Measurements from ENCODE around the gene TMEM141.

The TMEM141 gene

DNA sequence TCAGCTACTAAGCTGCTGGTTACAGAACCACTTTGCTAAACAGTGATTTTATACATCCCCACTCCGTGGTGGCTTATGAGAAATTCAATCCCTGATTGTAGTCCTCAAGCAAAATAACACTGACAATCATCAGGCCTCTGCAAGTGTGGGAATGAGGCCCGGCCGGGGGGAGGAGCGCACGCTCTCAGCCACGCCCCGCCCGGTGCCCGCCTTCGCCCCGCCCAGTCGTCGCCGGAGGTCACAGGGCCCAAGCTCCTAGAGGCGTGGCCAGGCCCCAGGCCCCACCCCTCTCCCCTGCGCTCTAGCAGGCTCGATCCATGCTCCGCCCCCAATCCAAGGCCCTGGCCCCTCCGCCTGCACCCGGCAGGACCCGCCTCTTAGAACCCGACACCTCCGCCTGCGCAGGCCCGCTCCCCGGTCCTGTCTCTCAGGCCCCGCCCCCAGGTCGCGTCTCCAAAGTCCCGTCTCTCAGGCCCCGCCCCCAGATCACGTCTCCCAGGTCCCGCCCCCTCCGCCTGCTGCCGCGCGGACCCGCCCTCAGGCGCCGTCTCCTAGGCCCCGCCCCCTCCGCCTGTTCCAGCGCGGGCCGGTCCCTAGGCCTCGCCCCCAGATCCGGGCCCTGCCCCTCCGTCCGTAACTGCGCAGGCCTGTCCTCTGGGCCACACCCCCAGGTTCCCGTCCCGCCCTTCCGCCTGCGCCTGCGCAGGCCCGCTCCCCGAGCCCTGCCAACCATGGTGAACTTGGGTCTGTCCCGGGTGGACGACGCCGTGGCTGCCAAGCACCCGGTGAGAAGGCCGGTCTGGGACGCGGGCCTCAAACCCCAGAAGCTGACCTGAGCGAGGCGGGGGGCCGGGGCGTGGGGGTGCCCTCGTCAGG lies at the start of gene TMEM141:
TMEM141 (plus strand) TSS at position 705 of the 876 bp plus-strand sequence; CDS start at position 732, 27 bp downstream.
- Histone ChIP-seq H3K4me3 (ENCODE audit: low read length) (peak within 1 kb of the TSS; percentile 85), H3K9ac (ENCODE audit: low read depth, low read length) (peak within 1 kb of the TSS; percentile 82), H3K36me3 (ENCODE audit: insufficient read depth, low read depth, low read length) (peaks cover 9% of the 10 kb centered on the region; the same call in 1 of the 2 replicates), H3K9me3 (ENCODE audit: insufficient read depth, low read depth, low read length) (no peaks in the 10 kb centered on the region), H3K4me1 (ENCODE audit: insufficient read depth, low read length) (peaks cover 3% of the 10 kb centered on the region; the same call in 1 of the 2 replicates), H3K27me3 (ENCODE audit: insufficient read depth, low read length) (no peaks in the 10 kb centered on the region), H3K27ac (ENCODE audit: low read length) (peak within 1 kb of the TSS; percentile 65)

GRCh38 chr9:136741883-136742571 lies 49.1 kb upstream of the TMEM141 start:
- Histone ChIP-seq H3K27me3 (ENCODE audit: insufficient read depth, low read length) (no peaks in the 10 kb centered on the region), H3K27ac (ENCODE audit: low read length) (no peak overlapping the region), H3K36me3 (ENCODE audit: insufficient read depth, low read depth, low read length) (no peaks in the 10 kb centered on the region), H3K9me3 (ENCODE audit: insufficient read depth, low read depth, low read length) (no peaks in the 10 kb centered on the region), H3K9ac (ENCODE audit: low read depth, low read length) (no peak overlapping the region), H3K4me1 (ENCODE audit: insufficient read depth, low read length) (no peaks in the 10 kb centered on the region), H3K4me3 (ENCODE audit: low read length) (no peak overlapping the region)

- H3K4me3 ChIP-seq (ENCODE audit: low read length), result no peak within 1 kb of the TSS
- no peaks in the 10 kb centered on the region for H3K27me3 ChIP-seq (ENCODE audit: insufficient read depth, low read length)
- no peak within 1 kb of the TSS for H3K27ac ChIP-seq (ENCODE audit: low read length)
- no peaks in the 10 kb centered on the region for H3K9me3 ChIP-seq (ENCODE audit: insufficient read depth, low read depth, low read length)
- no peak within 1 kb of the TSS for H3K9ac ChIP-seq (ENCODE audit: low read depth, low read length)
- no peaks in the 10 kb centered on the region for H3K36me3 ChIP-seq (ENCODE audit: insufficient read depth, low read depth, low read length)
- no peaks in the 10 kb centered on the region for H3K4me1 ChIP-seq (ENCODE audit: insufficient read depth, low read length)
Measured at GRCh38 chr9:136742591-136743391, 48.4 kb upstream of the TMEM141 start, which contains the start of gene LCN10. TSS of gene LCN10 (minus strand) at chr9:136742940. CDS start at chr9:136742903, 37 bp downstream.

- no peaks in the 10 kb centered on the region for H3K27me3 ChIP-seq (ENCODE audit: insufficient read depth, low read length)
- no peak overlapping the region for H3K27ac ChIP-seq (ENCODE audit: low read length)
- H3K36me3 ChIP-seq (ENCODE audit: insufficient read depth, low read depth, low read length), result no peaks in the 10 kb centered on the region
- H3K4me1 ChIP-seq (ENCODE audit: insufficient read depth, low read length), result no peaks in the 10 kb centered on the region
- no peaks in the 10 kb centered on the region for H3K9me3 ChIP-seq (ENCODE audit: insufficient read depth, low read depth, low read length)
- no peak overlapping the region for H3K4me3 ChIP-seq (ENCODE audit: low read length)
- no peak overlapping the region for H3K9ac ChIP-seq (ENCODE audit: low read depth, low read length)
Measured at GRCh38 chr9:136743639-136744211, 47.4 kb upstream of the TMEM141 start.

DNA sequence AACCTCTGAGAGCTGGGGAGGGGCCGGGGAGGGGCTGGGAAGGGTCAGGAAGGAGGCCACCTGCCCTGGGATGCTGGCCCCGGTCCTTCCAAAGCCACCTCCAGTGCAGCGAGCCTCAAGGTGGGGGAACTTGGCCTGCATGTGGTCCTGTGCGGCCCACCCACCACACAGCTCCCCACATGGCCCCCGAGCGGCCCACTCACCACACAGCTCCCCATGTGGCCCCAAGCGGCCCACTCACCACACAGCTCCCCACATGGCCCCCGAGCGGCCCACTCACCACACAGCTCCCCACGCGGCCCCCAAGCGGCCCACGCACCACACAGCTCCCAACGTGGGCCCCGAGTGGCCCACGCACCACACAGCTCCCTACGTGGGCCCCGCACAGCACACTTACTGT lies 46.4 kb upstream of the TMEM141 start:
- Histone ChIP-seq H3K9me3 (ENCODE audit: insufficient read depth, low read depth, low read length) (no peaks in the 10 kb centered on the region), H3K4me1 (ENCODE audit: insufficient read depth, low read length) (no peaks in the 10 kb centered on the region), H3K27me3 (ENCODE audit: insufficient read depth, low read length) (no peaks in the 10 kb centered on the region), H3K4me3 (ENCODE audit: low read length) (no peak overlapping the region), H3K27ac (ENCODE audit: low read length) (no peak overlapping the region), H3K36me3 (ENCODE audit: insufficient read depth, low read depth, low read length) (no peaks in the 10 kb centered on the region), H3K9ac (ENCODE audit: low read depth, low read length) (no peak overlapping the region)

DNA sequence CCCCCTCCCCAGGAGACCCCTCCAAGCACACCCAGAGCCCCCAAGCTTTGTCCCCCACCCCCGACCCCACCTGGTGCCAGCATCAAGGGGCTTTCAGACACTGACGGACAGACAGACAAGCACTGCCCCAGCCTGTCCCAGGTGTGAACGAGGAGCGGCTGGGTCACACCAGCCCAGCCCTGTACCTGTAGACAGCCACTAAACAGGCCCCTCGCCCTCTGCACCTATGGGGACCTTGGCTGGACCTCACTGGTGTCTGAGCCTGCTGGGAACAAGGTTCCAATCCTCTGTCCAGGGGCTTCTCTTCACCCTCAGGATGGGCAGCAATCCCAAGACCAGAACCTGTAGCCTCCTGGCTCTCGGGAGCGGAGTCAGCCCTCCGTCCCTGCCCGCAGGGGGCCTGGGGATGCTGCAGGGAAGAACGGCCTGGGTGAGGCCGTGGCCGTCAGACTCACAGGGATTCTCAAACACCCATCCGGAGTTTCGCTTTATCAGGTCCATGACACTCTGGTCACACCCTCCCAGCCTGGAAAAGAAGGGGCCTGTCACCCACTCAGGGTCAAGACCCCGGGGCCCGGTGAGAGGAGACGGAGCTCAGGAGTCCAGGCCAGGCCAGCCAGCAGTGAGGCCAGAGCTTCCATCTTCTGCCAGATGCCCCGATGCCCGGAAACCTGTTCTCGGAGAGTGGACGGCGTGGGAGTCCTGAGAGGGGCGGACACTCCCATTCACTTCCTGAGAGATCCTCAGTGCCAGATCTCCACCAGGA lies 45.6 kb upstream of the TMEM141 start:
- Histone ChIP-seq H3K9ac (ENCODE audit: low read depth, low read length) (no peak overlapping the region), H3K4me3 (ENCODE audit: low read length) (no peak overlapping the region), H3K27me3 (ENCODE audit: insufficient read depth, low read length) (no peaks in the 10 kb centered on the region), H3K9me3 (ENCODE audit: insufficient read depth, low read depth, low read length) (no peaks in the 10 kb centered on the region), H3K36me3 (ENCODE audit: insufficient read depth, low read depth, low read length) (no peaks in the 10 kb centered on the region), H3K27ac (ENCODE audit: low read length) (no peak overlapping the region), H3K4me1 (ENCODE audit: insufficient read depth, low read length) (no peaks in the 10 kb centered on the region)

DNA sequence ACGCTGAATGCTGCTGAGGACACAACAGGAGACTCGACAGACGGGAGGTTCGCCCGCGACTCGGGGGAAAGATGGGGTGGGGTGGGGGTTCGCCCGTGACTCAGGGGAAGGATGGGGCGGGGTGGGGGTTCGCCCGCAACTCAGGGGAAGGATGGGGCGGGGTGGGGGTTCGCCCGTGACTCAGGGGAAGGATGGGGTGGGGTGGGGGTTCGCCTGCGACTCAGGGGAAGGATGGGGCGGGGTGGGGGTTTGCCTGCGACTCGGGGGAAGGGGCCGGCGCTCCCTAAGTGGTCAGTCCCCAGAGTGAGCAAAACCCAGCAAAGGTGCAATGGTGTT lies 45.0 kb upstream of the TMEM141 start:
- no peaks in the 10 kb centered on the region for H3K9me3 ChIP-seq (ENCODE audit: insufficient read depth, low read depth, low read length)
- no peak overlapping the region for H3K9ac ChIP-seq (ENCODE audit: low read depth, low read length)
- no peak overlapping the region for H3K4me3 ChIP-seq (ENCODE audit: low read length)
- no peaks in the 10 kb centered on the region for H3K4me1 ChIP-seq (ENCODE audit: insufficient read depth, low read length)
- H3K27me3 ChIP-seq (ENCODE audit: insufficient read depth, low read length), result no peaks in the 10 kb centered on the region
- no peaks in the 10 kb centered on the region for H3K36me3 ChIP-seq (ENCODE audit: insufficient read depth, low read depth, low read length)
- no peak overlapping the region for H3K27ac ChIP-seq (ENCODE audit: low read length)

DNA sequence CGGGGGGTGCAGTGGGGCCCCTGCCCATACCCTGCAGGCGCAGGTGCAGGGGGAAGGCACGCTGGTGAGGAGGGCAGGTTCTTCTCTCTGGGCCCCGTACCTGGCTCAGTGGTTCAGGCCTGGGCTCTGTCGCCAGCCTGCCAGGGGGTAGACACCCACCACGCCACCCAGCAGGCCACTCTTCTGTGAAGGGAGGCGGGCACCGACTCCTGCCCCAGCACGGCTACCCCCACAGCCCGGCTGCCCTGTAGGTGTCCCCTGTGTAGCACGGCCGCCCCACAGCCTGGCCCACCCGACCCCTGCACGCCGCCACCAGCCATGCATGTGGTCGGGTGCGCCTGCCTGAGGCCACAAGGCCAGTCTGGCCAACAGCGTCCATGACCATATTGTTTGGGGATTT lies 44.5 kb upstream of the TMEM141 start:
- no peaks in the 10 kb centered on the region for H3K4me1 ChIP-seq (ENCODE audit: insufficient read depth, low read length)
- no peak overlapping the region for H3K4me3 ChIP-seq (ENCODE audit: low read length)
- H3K36me3 ChIP-seq (ENCODE audit: insufficient read depth, low read depth, low read length), result no peaks in the 10 kb centered on the region
- no peak overlapping the region for H3K9ac ChIP-seq (ENCODE audit: low read depth, low read length)
- no peaks in the 10 kb centered on the region for H3K27me3 ChIP-seq (ENCODE audit: insufficient read depth, low read length)
- no peak overlapping the region for H3K27ac ChIP-seq (ENCODE audit: low read length)
- no peaks in the 10 kb centered on the region for H3K9me3 ChIP-seq (ENCODE audit: insufficient read depth, low read depth, low read length)

DNA sequence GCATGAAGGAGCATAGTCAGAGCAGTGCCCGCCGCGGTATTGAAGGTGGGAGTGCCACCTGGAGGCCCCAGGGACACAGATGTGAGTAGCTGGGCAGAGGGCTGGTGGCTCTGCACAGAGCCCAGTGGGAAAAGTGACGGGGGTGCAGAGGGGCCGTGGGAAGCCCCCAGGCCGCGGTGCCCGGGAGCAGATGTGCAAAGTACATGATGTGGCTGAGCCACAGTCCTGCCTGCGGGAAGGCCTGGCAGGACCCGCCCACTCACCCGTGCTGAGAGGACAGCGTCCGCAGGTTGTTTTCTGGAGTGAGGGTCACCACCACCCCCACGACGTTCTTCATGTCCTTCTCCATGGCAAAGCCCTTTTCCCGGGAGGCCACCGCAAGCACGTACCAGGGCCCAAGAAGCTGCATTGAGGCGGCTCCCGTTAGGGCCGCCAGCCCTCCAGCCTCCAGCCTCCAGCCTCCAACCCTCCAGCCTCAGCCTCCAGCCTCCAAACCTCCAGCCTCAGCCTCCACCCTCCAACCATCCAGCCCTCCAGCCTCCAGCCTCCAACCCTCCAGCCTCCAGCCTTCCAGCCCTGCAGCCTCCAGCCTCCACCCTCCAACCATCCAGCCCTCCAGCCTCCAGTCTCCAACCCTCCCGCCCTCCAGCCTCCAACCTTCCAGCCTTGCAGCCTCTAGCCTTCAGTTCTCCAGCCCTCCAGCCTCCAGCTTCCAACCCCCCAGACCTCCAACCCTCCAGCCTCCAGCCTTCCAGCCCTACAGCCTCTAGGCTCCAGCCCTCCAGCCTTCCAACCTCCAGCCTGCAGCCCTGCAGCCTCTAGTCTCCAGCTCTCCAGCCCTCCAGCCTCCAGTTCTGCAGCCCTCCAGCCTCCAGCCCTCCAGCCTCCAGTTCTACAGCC lies 43.7 kb upstream of the TMEM141 start:
- H3K9ac ChIP-seq (ENCODE audit: low read depth, low read length), result no peak overlapping the region
- no peak overlapping the region for H3K4me3 ChIP-seq (ENCODE audit: low read length)
- H3K36me3 ChIP-seq (ENCODE audit: insufficient read depth, low read depth, low read length), result no peaks in the 10 kb centered on the region
- H3K4me1 ChIP-seq (ENCODE audit: insufficient read depth, low read length), result no peaks in the 10 kb centered on the region
- H3K27ac ChIP-seq (ENCODE audit: low read length), result no peak overlapping the region
- H3K9me3 ChIP-seq (ENCODE audit: insufficient read depth, low read depth, low read length), result no peaks in the 10 kb centered on the region
- H3K27me3 ChIP-seq (ENCODE audit: insufficient read depth, low read length), result no peaks in the 10 kb centered on the region

DNA sequence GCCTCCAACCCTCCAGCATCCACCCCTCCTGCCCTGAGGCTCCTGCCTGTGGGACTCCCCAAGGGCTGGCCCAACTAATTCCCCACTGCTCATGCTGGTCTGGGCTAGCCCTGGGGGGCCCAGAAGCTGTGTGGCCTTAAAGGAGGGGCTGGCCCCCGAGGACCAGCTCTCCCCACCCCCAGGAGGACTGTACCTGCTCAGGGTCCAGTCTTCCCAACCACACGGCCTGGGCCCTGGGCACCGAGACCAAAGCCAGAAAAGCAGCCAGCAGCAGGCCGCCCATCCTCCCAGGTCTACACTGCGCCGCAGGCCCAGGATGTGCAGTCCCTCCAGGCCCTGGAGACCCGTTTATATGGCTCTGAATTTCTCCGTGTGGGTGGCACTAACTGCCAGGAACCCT lies 42.9 kb upstream of the TMEM141 start, which contains the start of gene LCN6:
LCN6 (minus strand) TSS at position 325 of the 400 bp plus-strand sequence; CDS start at position 283, 42 bp downstream.
- no peak within 1 kb of the TSS for H3K9ac ChIP-seq (ENCODE audit: low read depth, low read length)
- H3K4me3 ChIP-seq (ENCODE audit: low read length), result no peak within 1 kb of the TSS
- H3K27ac ChIP-seq (ENCODE audit: low read length), result no peak within 1 kb of the TSS

More for the DNA sequence above, 42.9 kb upstream of the TMEM141 start, which contains the start of gene LCN6:
- H3K27me3 ChIP-seq (ENCODE audit: insufficient read depth, low read length), result no peaks in the 10 kb centered on the region
- no peaks in the 10 kb centered on the region for H3K9me3 ChIP-seq (ENCODE audit: insufficient read depth, low read depth, low read length)
- H3K4me1 ChIP-seq (ENCODE audit: insufficient read depth, low read length), result no peaks in the 10 kb centered on the region
- H3K36me3 ChIP-seq (ENCODE audit: insufficient read depth, low read depth, low read length), result no peaks in the 10 kb centered on the region
